GM19239 (cell line): ENCODE data around the gene RAB29.
"Not testable (repeated sequence)": the region's sequence is repeated elsewhere in the genome, so short reads cannot be mapped to it uniquely, and the experiment has no call there.

Experiments
- DNase-seq: peaks from one replicate; pipeline ENCODE4 v3.0.0; 2011; ENCODE audit warnings: low spot score; ENCODE audit not compliant: insufficient read length
- FAIRE-seq: peaks from 2 replicates; lab custom pipeline; 2011; peaks lifted over from hg19 to GRCh38; lab: Jason Lieb, UNC

The RAB29 gene

GRCh38 chr1:205775015-205775716, at the start of gene RAB29:
RAB29 (minus strand) TSS chr1:205775482; CDS start chr1:205774956, 526 bp downstream.
- FAIRE-seq (peak; percentile 62), DNase-seq (peak; percentile 75)

- FAIRE-seq (peak; percentile 14), DNase-seq (no peak)
These were observed 48.9 kb upstream of the RAB29 start for GRCh38 chr1:205824180-205824579.

- peak; percentile 28 for FAIRE-seq
- not testable (repeated sequence) for DNase-seq
These were observed 48.0 kb upstream of the RAB29 start for GRCh38 chr1:205823260-205823659.

GRCh38 chr1:205822397-205822796, 47.1 kb upstream of the RAB29 start:
- DNase-seq (no peak), FAIRE-seq (peak; percentile 31)

GRCh38 chr1:205817988-205818387, 42.7 kb upstream of the RAB29 start:
- DNase-seq: no peak
- no peak for FAIRE-seq

- no peak for DNase-seq
- FAIRE-seq: no peak
These were observed 42.1 kb upstream of the RAB29 start for GRCh38 chr1:205817364-205817763.

GRCh38 chr1:205813755-205814058, 38.4 kb upstream of the RAB29 start:
- no peak for FAIRE-seq
- no peak for DNase-seq

GRCh38 chr1:205812878-205813754, 37.8 kb upstream of the RAB29 start, which contains the start of gene SLC41A1:
SLC41A1 (minus strand) TSS chr1:205813198; CDS start chr1:205810441, 2,757 bp downstream.
- DNase-seq (peak; percentile 81), FAIRE-seq (peak; percentile 56)

GRCh38 chr1:205812271-205812877, 37.1 kb upstream of the RAB29 start:
- DNase-seq: no peak

GRCh38 chr1:205811660-205812059, 36.4 kb upstream of the RAB29 start:
- FAIRE-seq (no peak), DNase-seq (no peak)

More at GRCh38 chr1:205812271-205812877, 37.1 kb upstream of the RAB29 start:
- FAIRE-seq: no peak

- FAIRE-seq (no peak), DNase-seq (no peak)
These were observed 35.3 kb upstream of the RAB29 start for GRCh38 chr1:205810448-205811157.

- FAIRE-seq: no peak
- DNase-seq: no peak
These were observed 34.7 kb upstream of the RAB29 start for GRCh38 chr1:205809942-205810345.

- FAIRE-seq: no peak
These were observed 34.2 kb upstream of the RAB29 start for GRCh38 chr1:205809469-205809868.

GRCh38 chr1:205805082-205805711, 29.9 kb upstream of the RAB29 start:
- DNase-seq: no peak
- no peak for FAIRE-seq

More at GRCh38 chr1:205809469-205809868, 34.2 kb upstream of the RAB29 start:
- no peak for DNase-seq

GRCh38 chr1:205804605-205805004, 29.3 kb upstream of the RAB29 start:
- FAIRE-seq (no peak), DNase-seq (no peak)

GRCh38 chr1:205803986-205804385, 28.7 kb upstream of the RAB29 start:
- FAIRE-seq (no peak), DNase-seq (no peak)

- DNase-seq (no peak), FAIRE-seq (no peak)
These were observed 26.8 kb upstream of the RAB29 start for GRCh38 chr1:205802060-205802459.

- DNase-seq: no peak
- FAIRE-seq: no peak
These were observed 25.9 kb upstream of the RAB29 start for GRCh38 chr1:205800981-205801703.

GRCh38 chr1:205800427-205800826, 25.1 kb upstream of the RAB29 start:
- no peak for DNase-seq
- FAIRE-seq: no peak
